Caco-2 (cell line): ENCODE data around the gene PPP1R12A. TPM values are rescaled to one million over a fixed set of nuclear protein-coding genes. Genes with fewer than 3 reads are reported as not detected.

ENCODE experiments used
- BruUV-seq: library from RNA; stranded (reverse); fragments of 400-500 nt; replicated peaks from 2 replicates; lab custom pipeline; 2021; lab: Mats Ljungman, UMichigan
- CTCF ChIA-PET: fragments of 300-600 bp; sonication (Branson Sonifier 250); formaldehyde crosslinking; loops from one replicate; lab custom pipeline; 2022; ENCODE audit warnings: antibody characterized with exemption; lab: Charles Lee
- POLR2A ChIA-PET: fragments of 300-600 bp; sonication (Branson Sonifier 250); formaldehyde crosslinking; loops from one replicate; lab custom pipeline; 2022; ENCODE audit warnings: antibody characterized with exemption; lab: Charles Lee
- DNase-seq, 2 experiments: peaks; one replicate each; pipeline versions ENCODE4 v3.0.0 to v3.0.0-alpha.2; 2020 to 2022
- H3K27me3 ChIP-seq: replicated peaks from 2 replicates; pipeline ENCODE4 v1.6.0; 2011; ENCODE audit warnings: low read length; ENCODE audit not compliant: control insufficient read depth, insufficient read depth
- H3K36me3 ChIP-seq: 2 replicates; pipeline ENCODE4 v1.5.1; 2011; ENCODE audit warnings: low read length; ENCODE audit not compliant: control insufficient read depth, insufficient read depth
- H3K4me1 ChIP-seq: fragments of 250-450 bp; sonication (Bioruptor Pico); 2 replicates; pipeline ENCODE4 v1.5.1; 2020; ENCODE audit warnings: mild to moderate bottlenecking
- H3K4me3 ChIP-seq: 2 replicates; pipeline ENCODE4 v1.5.1; 2011; ENCODE audit warnings: low read depth, mild to moderate bottlenecking, control low read depth, low read length
- H3K9me3 ChIP-seq: fragments of 250-450 bp; sonication (Bioruptor Pico); 2 replicates; pipeline ENCODE4 v1.5.1; 2020; ENCODE audit warnings: mild to moderate bottlenecking, moderate library complexity
- H3K27ac Mint-ChIP-seq: one replicate; pipeline ENCODE4 v1.8.0; 2022; ENCODE audit warnings: mixed read lengths; ENCODE audit not compliant: unreplicated experiment
- H3K27me3 Mint-ChIP-seq: one replicate; pipeline ENCODE4 v1.8.0; 2022; ENCODE audit warnings: mixed read lengths; ENCODE audit not compliant: insufficient read depth, unreplicated experiment
- H3K36me3 Mint-ChIP-seq: one replicate; pipeline ENCODE4 v1.8.0; 2022; ENCODE audit warnings: mild to moderate bottlenecking, mixed read lengths; ENCODE audit not compliant: insufficient read depth, unreplicated experiment
- H3K4me1 Mint-ChIP-seq: one replicate; pipeline ENCODE4 v1.8.0; 2022; ENCODE audit warnings: low read depth, mixed read lengths; ENCODE audit not compliant: unreplicated experiment
- H3K4me3 Mint-ChIP-seq: one replicate; pipeline ENCODE4 v1.8.0; 2022; ENCODE audit warnings: mild to moderate bottlenecking, moderate library complexity, mixed read lengths; ENCODE audit not compliant: unreplicated experiment
- H3K9me3 Mint-ChIP-seq: one replicate; pipeline ENCODE4 v1.8.0; 2022; ENCODE audit warnings: mixed read lengths; ENCODE audit not compliant: unreplicated experiment
- CTCF ChIP-seq, 2 experiments: fragments of 200-600 bp in 1 of 2; IDR thresholded peaks; 1 replicate in 1 of 2; 2 replicates in 1 of 2; pipeline versions ENCODE4 v1.5.1 to v1.8.0; 2011 to 2022; ENCODE audit warnings: antibody characterized with exemption in 1 of 2, control low read depth in 1 of 2, inconsistent platforms in 1 of 2, low read depth in 1 of 2, low read length in 1 of 2, mild to moderate bottlenecking in 1 of 2, moderate library complexity in 1 of 2; ENCODE audit not compliant: insufficient read depth in 1 of 2, severe bottlenecking in 1 of 2, unreplicated experiment in 1 of 2
- intact Hi-C: fragments of 100-400 bp; cut with micrococcal nuclease; formaldehyde crosslinking; loops from one replicate; pipeline ENCODE4 v1.10.0; 2022; ENCODE audit not compliant: unreplicated experiment
- total RNA-seq: library from RNA; stranded (reverse); gene quantifications from 2 replicates; pipeline ENCODE4 v1.2.3, GENCODE V29; 2022

Gene PPP1R12A
- total RNA-seq, 1 experiment from 2014 or later, result 62.5 TPM

DNA sequence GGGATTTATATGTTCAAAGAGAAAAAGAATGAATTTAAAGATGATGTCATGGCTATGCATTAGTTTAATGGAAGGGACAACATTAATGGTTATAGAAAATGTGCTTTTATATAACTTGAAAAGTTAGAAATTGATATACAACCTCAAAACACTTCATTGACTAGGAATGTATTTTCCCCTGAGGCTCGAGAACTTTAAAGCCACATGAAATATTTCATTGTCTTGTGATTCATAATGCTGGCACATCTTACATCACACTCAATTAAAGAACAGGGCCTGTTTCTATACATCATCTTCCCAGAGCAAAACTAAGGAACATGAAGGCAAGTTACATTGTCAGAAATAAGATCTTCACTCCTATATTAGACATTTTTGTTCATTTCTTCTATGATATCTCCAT is 208.9 kb downstream of the PPP1R12A start:
- Histone ChIP-seq H3K27me3 (no peaks in the 10 kb centered on the region), H3K4me3 (no peak overlapping the region), H3K4me1 (no peaks in the 10 kb centered on the region), H3K9me3 (no peaks in the 10 kb centered on the region), H3K36me3 (no peaks in the 10 kb centered on the region)
- H3K4me1 Mint-ChIP-seq, result no peaks in the 10 kb centered on the region
- TF ChIP-seq CTCF (IDR thresholded peaks at IDR 0.05; ENCODE audit: insufficient read depth in 1 of 2, low read depth in 1 of 2, low read length in 1 of 2, severe bottlenecking in 1 of 2, unreplicated experiment in 1 of 2), result no peak
- ChIA-PET POLR2A (no interaction called here), CTCF (no interaction called here)
- no peak overlapping the region for H3K4me3 Mint-ChIP-seq
- intact Hi-C loops, result no loop called here
- H3K27ac Mint-ChIP-seq, result no peak overlapping the region
- BruUV-seq, result no TSS peak
- H3K9me3 Mint-ChIP-seq, result peaks cover 9% of the 10 kb centered on the region
- DNase-seq, result no peak
- no peaks in the 10 kb centered on the region for H3K36me3 Mint-ChIP-seq
- H3K27me3 Mint-ChIP-seq, result no peaks in the 10 kb centered on the region

Other genes with a start within 250 kb of the PPP1R12A start
- 157 and 163 TPM in 2 replicates for gene PAWR, start 244.1 kb downstream of the PPP1R12A start, total RNA-seq
- 0.39 and 0.72 TPM in 2 replicates for gene OTOGL, start 164.4 kb upstream of the PPP1R12A start, total RNA-seq